HepG2 (cell line): ENCODE results near the gene NPTXR. TPM values are rescaled to one million over a fixed set of nuclear protein-coding genes. Genes with fewer than 3 reads are reported as not detected.

Source experiments
- AGO1 ChIP-seq: fragments of 200-400 bp; formaldehyde crosslinking; IDR thresholded peaks from 2 replicates; pipeline ENCODE4 v1.6.1; 2017; ENCODE audit warnings: mild to moderate bottlenecking, low read depth, low read length, moderate library complexity; ENCODE audit not compliant: poor library complexity, severe bottlenecking
- ARNT2 ChIP-seq: sonication (generic); formaldehyde crosslinking; IDR thresholded peaks from 2 replicates; pipeline ENCODE4 v1.8.0; 2022; ENCODE audit warnings: mild to moderate bottlenecking, low read depth, missing genetic modification reagents, moderate library complexity
- BHLHE40 ChIP-seq: IDR thresholded peaks from 2 replicates; pipeline ENCODE4 v1.6.1; 2011; ENCODE audit warnings: low read length, improper control_type of control experiment
- CTCF ChIP-seq: sonication (generic); formaldehyde crosslinking; IDR thresholded peaks from 2 replicates; pipeline ENCODE4 v1.5.0; 2020; ENCODE audit warnings: mild to moderate bottlenecking, missing genetic modification reagents, moderate library complexity
- FOSL2 ChIP-seq: sonication (generic); formaldehyde crosslinking; IDR thresholded peaks from 2 replicates; pipeline ENCODE4 v1.4.0; 2020; ENCODE audit warnings: missing genetic modification reagents
- GATAD2A ChIP-seq: IDR thresholded peaks from 2 replicates; pipeline ENCODE4 v1.6.1; 2016
- HMG20A ChIP-seq: IDR thresholded peaks from 2 replicates; pipeline ENCODE4 v1.6.1; 2016; ENCODE audit warnings: borderline replicate concordance
- HMGXB4 ChIP-seq, 2 experiments: sonication (generic) in 1 of 2; formaldehyde crosslinking in 1 of 2; IDR thresholded peaks; 2 replicates each; pipeline versions ENCODE4 v1.4.0 to v1.6.1; 2018 to 2020; ENCODE audit warnings: missing genetic modification reagents in 2 of 2, borderline replicate concordance in 1 of 2, low read depth in 1 of 2, mild to moderate bottlenecking in 1 of 2, missing biosample characterization in 1 of 2
- MTA1 ChIP-seq: sonication (generic); formaldehyde crosslinking; IDR thresholded peaks from 2 replicates; pipeline ENCODE4 v1.4.0; 2020; ENCODE audit warnings: missing genetic modification reagents, mild to moderate bottlenecking, borderline replicate concordance
- NCOA2 ChIP-seq: sonication (generic); formaldehyde crosslinking; IDR thresholded peaks from 2 replicates; pipeline ENCODE4 v1.8.0; 2022; ENCODE audit warnings: inconsistent platforms
- REXO4 ChIP-seq: sonication (generic); formaldehyde crosslinking; IDR thresholded peaks from 2 replicates; pipeline ENCODE4 v1.8.0; 2022; ENCODE audit warnings: missing genetic modification reagents, mild to moderate bottlenecking, borderline replicate concordance
- SALL1 ChIP-seq: sonication (generic); formaldehyde crosslinking; IDR thresholded peaks from 2 replicates; pipeline ENCODE4 v1.8.0; 2022; ENCODE audit warnings: mild to moderate bottlenecking, missing genetic modification reagents
- STAG1 ChIP-seq: sonication (generic); formaldehyde crosslinking; IDR thresholded peaks from 2 replicates; pipeline ENCODE4 v1.4.0; 2020; ENCODE audit warnings: missing genetic modification reagents
- TFDP1 ChIP-seq: IDR thresholded peaks from 2 replicates; pipeline ENCODE4 v1.6.1; 2016; ENCODE audit warnings: missing compliant biosample characterization, missing genetic modification reagents, borderline replicate concordance
- UBTF ChIP-seq: sonication (generic); formaldehyde crosslinking; IDR thresholded peaks from 2 replicates; pipeline ENCODE4 v1.4.0; 2020; ENCODE audit warnings: mild to moderate bottlenecking, missing genetic modification reagents
- ZFY ChIP-seq: sonication (generic); formaldehyde crosslinking; IDR thresholded peaks from 2 replicates; pipeline ENCODE4 v1.4.0; 2020; ENCODE audit warnings: missing genetic modification reagents
- ZNF639 ChIP-seq: conservative IDR thresholded peaks from 2 replicates; pipeline ENCODE4 v1.6.1; 2018; ENCODE audit warnings: missing genetic modification reagents
- ZSCAN31 ChIP-seq: sonication (generic); formaldehyde crosslinking; IDR thresholded peaks from 2 replicates; pipeline ENCODE4 v1.5.0; 2020; ENCODE audit warnings: low read depth, mild to moderate bottlenecking, missing genetic modification reagents
- polyA plus RNA-seq, 8 experiments: library from polyadenylated mRNA; depleted of rRNA in 3 of 8; stranded (reverse) in 7 of 8; unstranded in 1 of 8; fragments of >200 nt; fragmentation: Illumina TruSeq in 4 of 8; extraction: Trizol in 4 of 8; gene quantifications; 2 replicates each; pipeline versions ENCODE4 v1.2.1 to v1.2.3, GENCODE V29; 2011 to 2016; ENCODE audit warnings: low read depth in 4 of 8, missing spikeins in 1 of 8, mixed read lengths in 1 of 8; ENCODE audit not compliant: insufficient read depth in 1 of 8
- total RNA-seq, 5 experiments: library from RNA; depleted of rRNA; stranded (reverse); fragments of >200 nt; fragmentation: Illumina TruSeq; extraction: Trizol; gene quantifications; 2 replicates each; pipeline ENCODE4 v1.2.3, GENCODE V29; 2016; ENCODE audit warnings: low read depth in 1 of 5

Gene NPTXR
- total and polyA plus RNA-seq, 2 of the 13 experiments (the other 11 are each of a cell fraction or from before 2014, with no cell fraction given) = 2.6 to 4.8 TPM

- TF ChIP-seq UBTF (CRISPR knock-in tag) = no peak; the same call in 1 of the 2 replicates
- TF ChIP-seq REXO4 (CRISPR knock-in tag) = no peak
- TF ChIP-seq SALL1 = peak; percentile 26; the same call in 1 of the 2 replicates
- peak; percentile 59; the same call in 1 of the 2 replicates for TF ChIP-seq ARNT2
- TF ChIP-seq TFDP1 = no peak
- no peak for TF ChIP-seq AGO1
- peak; percentile 70 for TF ChIP-seq STAG1 (CRISPR knock-in tag)
- no peak for TF ChIP-seq HMG20A (CRISPR knock-in tag)
- TF ChIP-seq ZFY (CRISPR knock-in tag) = peak; percentile 42; the same call in 1 of the 2 replicates
- TF ChIP-seq CTCF (CRISPR knock-in tag) = peak; percentile 90
- TF ChIP-seq BHLHE40 = no peak
- TF ChIP-seq NCOA2 = no peak
- peak; percentile 31; the same call in 1 of the 2 replicates for TF ChIP-seq FOSL2 (CRISPR knock-in tag)
- TF ChIP-seq HMGXB4 (CRISPR knock-in tag; IDR thresholded peaks at IDR 0.05; ENCODE audit: borderline replicate concordance in 1 of 2, low read depth in 1 of 2) = peak in 1 of 2 experiments; percentile 68; a peak in 3 of 4 replicates
- 0 out of 2 replicates have a peak, but pooled peaks have one; percentile 46 for TF ChIP-seq ZSCAN31
- no peak; the same call in 1 of the 2 replicates for TF ChIP-seq ZNF639 (CRISPR knock-in tag)
- no peak for TF ChIP-seq MTA1 (CRISPR knock-in tag)
- TF ChIP-seq GATAD2A (CRISPR knock-in tag) = peak; percentile 27; the same call in 1 of the 2 replicates
Measured at GRCh38 chr22:38868886-38869381, 25.1 kb upstream of the NPTXR start (continued).
